Activated naive CD8-positive, alpha-beta T cell treated with anti-CD3 and anti-CD28 coated beads for 36 hours (primary cell): ENCODE measurements around the gene FITM1. TPM values are rescaled to one million over a fixed set of nuclear protein-coding genes. Genes with fewer than 3 reads are reported as not detected.
"Not testable (repeated sequence)": the region's sequence is repeated elsewhere in the genome, so short reads cannot be mapped to it uniquely, and the experiment has no call there.

Experiments
- DNase-seq: peaks from one replicate; pipeline ENCODE4 v3.0.0; 2021
- H3K27ac Mint-ChIP-seq: one replicate; pipeline ENCODE4 v1.8.0; 2022; ENCODE audit warnings: mild to moderate bottlenecking, moderate library complexity, mixed read lengths
- H3K27me3 Mint-ChIP-seq: one replicate; pipeline ENCODE4 v1.8.0; 2022; ENCODE audit warnings: mild to moderate bottlenecking, mixed read lengths
- H3K36me3 Mint-ChIP-seq: one replicate; pipeline ENCODE4 v1.8.0; 2021; ENCODE audit warnings: mild to moderate bottlenecking, mixed read lengths
- H3K4me1 Mint-ChIP-seq: one replicate; pipeline ENCODE4 v1.8.0; 2021; ENCODE audit warnings: mixed read lengths
- H3K4me3 Mint-ChIP-seq: one replicate; pipeline ENCODE4 v1.8.0; 2022; ENCODE audit warnings: mild to moderate bottlenecking, moderate library complexity, mixed read lengths
- H3K9me3 Mint-ChIP-seq: one replicate; pipeline ENCODE4 v1.8.0; 2022; ENCODE audit warnings: mixed read lengths
- total RNA-seq, 2 experiments: library from RNA; stranded (reverse); gene quantifications; one replicate each; pipeline ENCODE4 v1.2.3, GENCODE V29; 2021

FITM1 gene
- total RNA-seq, 2 experiments from 2014 or later, result 0.29 TPM; not detected in 1

DNA sequence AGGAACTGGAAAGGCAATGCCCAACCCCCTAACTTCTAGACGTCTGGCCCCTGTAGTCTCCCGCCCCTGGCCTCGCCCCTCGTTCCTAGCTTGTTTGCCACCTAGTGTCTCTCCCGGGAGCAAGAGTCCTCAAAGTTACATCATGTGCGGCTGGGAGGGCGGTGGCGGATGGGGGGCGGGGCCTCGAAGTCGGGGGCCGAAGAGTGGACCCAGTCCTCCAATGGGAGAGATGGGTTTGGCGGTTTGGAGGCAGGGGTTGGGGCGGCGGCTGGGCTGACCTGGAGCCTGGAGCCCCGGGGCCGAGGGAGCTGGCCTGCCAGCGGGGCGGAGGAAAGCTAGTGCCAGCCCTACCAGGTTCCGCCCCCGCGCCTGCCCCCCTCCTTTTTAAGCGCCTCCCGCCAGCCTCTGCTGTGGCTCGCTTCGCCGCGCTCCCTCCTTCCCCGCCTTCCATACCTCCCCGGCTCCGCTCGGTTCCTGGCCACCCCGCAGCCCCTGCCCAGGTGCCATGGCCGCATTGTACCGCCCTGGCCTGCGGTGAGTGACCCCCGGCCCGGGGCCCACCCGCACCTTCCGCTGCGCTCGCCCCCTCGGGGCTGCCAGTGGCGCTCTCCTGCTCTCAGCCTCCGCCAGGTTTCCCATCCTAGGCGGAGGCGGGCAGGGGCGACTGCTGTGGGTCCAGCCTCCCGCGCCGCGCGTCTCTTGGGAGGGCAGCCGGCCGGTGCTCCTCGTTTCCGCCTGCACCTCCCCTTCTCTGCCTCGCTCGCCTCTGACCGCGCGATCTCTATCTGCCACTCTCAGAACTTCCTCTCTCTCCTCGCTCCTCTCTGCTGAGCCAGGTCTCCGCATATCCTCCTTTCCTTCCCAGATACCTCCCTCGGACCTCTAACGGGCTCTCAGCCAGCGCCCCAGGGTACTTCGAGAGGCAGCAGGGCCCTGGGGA is 36.3 kb upstream of the FITM1 start, which contains the start of gene PCK2:
TSS of gene PCK2 (plus strand) at position 411 of the 940 bp plus-strand sequence. CDS start at position 506, 95 bp downstream.
- peak within 1 kb of the TSS; percentile 96 for H3K4me3 Mint-ChIP-seq
- peak; percentile 91 for DNase-seq
- peak within 1 kb of the TSS; percentile 98 for H3K27ac Mint-ChIP-seq
- no peaks in the 10 kb centered on the region for H3K9me3 Mint-ChIP-seq
- H3K4me1 Mint-ChIP-seq, result peaks cover 33% of the 10 kb centered on the region
- no peaks in the 10 kb centered on the region for H3K27me3 Mint-ChIP-seq
- peaks cover 30% of the 10 kb centered on the region for H3K36me3 Mint-ChIP-seq

DNA sequence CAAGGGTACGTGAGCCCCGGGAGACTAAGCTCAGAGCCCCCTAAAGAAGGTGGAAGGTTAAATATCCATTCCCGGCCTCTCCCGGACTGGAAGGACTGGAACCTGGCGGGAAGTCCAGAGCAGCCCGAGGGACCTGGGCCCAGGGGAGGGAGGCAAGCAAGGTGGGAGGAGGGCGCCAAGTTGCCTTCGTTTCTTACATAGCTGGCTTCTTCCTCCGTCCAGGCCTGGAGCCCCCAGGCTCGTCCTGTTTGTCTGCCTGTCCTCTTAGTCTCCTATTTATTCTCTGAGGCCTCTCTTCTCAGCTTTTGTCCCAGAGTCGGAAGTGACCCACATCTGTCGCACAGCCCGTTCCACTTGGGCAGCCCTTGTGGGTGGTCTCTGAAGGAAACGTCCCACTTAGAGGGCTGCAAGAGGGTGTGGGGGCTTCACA is 35.6 kb upstream of the FITM1 start:
- Mint-ChIP-seq H3K4me3 (peak overlapping the region; percentile 96), H3K4me1 (peaks cover 33% of the 10 kb centered on the region), H3K27me3 (no peaks in the 10 kb centered on the region), H3K27ac (peak overlapping the region; percentile 98), H3K9me3 (no peaks in the 10 kb centered on the region), H3K36me3 (peaks cover 35% of the 10 kb centered on the region)
- peak; percentile 14 for DNase-seq

DNA sequence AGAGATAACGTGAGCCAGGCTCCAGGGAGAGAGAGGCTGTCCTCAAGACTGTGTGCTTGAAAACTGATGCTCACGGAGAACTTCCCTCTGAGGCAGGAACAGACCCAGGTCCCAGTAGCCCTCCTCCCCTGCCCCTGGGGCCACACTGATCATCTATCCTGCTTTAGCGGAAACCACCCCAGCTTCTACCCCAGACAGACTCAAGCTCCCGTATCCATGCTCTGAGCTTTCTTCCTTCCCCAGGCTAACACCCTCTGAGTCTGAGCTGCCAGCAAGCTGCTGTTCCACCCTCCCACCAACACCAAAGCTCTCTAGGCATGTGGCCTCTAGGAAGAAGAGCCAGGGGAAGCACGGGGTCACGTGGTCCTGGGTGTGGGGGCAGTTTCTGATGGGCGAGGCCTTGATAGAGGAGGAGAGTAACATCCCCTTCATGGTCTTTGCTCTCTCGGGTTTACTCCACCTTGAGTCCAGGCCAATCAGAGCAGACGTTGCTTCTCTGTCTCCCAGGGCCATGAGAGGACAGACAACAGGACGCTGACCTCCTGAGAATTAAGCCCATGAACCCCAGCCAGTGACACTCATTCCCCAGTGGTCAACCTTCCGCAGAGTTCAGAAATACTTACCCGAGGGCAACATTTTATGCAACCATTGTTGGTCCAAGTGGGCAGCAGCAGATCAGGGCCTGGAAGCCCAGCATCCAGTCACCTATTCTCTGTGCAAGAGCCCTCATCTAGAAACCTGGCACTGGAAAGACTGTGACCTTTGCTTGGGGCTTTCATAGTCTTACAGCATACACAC is 35.0 kb upstream of the FITM1 start:
- peaks cover 38% of the 10 kb centered on the region for H3K36me3 Mint-ChIP-seq

DNA sequence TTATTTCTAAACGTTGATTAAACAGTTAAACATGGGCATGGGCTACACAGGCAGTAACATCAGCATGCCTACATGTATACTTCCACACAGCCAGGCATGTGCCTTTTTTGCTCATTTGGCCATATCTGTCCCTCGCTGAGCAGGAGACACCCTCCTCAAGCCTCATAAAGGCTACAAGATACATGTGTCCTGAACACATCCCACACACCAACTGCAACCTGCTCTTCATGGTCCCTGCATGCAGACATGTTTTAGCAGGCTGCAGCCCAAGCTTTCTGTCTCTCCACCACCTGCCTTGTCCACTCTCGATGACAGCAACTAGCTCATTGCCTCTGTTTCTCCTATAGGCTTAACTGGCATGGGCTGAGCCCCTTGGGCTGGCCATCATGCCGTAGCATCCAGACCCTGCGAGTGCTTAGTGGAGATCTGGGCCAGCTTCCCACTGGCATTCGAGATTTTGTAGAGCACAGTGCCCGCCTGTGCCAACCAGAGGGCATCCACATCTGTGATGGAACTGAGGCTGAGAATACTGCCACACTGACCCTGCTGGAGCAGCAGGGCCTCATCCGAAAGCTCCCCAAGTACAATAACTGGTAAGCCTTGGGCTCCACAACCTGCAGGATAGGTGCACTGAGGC is 33.8 kb upstream of the FITM1 start:
- peak overlapping the region; percentile 47 for H3K4me3 Mint-ChIP-seq

More for the DNA sequence above, 35.0 kb upstream of the FITM1 start:
- Mint-ChIP-seq H3K27me3 (no peaks in the 10 kb centered on the region), H3K27ac (peak overlapping the region; percentile 98), H3K9me3 (no peaks in the 10 kb centered on the region), H3K4me1 (peaks cover 30% of the 10 kb centered on the region), H3K4me3 (peak overlapping the region; percentile 96)
- peak; percentile 79 for DNase-seq

DNA sequence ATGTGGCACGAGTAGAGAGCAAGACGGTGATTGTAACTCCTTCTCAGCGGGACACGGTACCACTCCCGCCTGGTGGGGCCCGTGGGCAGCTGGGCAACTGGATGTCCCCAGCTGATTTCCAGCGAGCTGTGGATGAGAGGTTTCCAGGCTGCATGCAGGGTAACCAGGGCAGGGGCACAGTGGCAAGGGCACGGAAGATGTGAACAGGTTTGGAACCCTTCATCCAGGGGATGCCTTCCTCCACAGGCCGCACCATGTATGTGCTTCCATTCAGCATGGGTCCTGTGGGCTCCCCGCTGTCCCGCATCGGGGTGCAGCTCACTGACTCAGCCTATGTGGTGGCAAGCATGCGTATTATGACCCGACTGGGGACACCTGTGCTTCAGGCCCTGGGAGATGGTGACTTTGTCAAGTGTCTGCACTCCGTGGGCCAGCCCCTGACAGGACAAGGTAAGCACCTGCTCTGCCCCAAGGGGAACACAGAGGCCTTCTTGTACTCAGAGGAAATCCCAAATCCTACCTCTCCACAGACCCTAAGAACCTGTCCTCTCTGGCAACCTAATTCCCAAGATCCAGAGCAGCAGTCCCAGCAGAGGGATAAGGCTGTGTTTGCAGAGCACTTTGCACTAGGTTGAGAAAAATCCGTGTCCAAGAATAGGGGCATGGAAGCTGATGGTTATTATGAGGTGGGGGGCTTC is 32.1 kb upstream of the FITM1 start:
- peaks cover 50% of the 10 kb centered on the region for H3K36me3 Mint-ChIP-seq
- no peak for DNase-seq

More for the DNA sequence above, 33.8 kb upstream of the FITM1 start:
- Mint-ChIP-seq H3K27ac (no peak overlapping the region), H3K9me3 (no peaks in the 10 kb centered on the region), H3K36me3 (peaks cover 38% of the 10 kb centered on the region), H3K27me3 (no peaks in the 10 kb centered on the region), H3K4me1 (peaks cover 26% of the 10 kb centered on the region)
- DNase-seq, result no peak

DNA sequence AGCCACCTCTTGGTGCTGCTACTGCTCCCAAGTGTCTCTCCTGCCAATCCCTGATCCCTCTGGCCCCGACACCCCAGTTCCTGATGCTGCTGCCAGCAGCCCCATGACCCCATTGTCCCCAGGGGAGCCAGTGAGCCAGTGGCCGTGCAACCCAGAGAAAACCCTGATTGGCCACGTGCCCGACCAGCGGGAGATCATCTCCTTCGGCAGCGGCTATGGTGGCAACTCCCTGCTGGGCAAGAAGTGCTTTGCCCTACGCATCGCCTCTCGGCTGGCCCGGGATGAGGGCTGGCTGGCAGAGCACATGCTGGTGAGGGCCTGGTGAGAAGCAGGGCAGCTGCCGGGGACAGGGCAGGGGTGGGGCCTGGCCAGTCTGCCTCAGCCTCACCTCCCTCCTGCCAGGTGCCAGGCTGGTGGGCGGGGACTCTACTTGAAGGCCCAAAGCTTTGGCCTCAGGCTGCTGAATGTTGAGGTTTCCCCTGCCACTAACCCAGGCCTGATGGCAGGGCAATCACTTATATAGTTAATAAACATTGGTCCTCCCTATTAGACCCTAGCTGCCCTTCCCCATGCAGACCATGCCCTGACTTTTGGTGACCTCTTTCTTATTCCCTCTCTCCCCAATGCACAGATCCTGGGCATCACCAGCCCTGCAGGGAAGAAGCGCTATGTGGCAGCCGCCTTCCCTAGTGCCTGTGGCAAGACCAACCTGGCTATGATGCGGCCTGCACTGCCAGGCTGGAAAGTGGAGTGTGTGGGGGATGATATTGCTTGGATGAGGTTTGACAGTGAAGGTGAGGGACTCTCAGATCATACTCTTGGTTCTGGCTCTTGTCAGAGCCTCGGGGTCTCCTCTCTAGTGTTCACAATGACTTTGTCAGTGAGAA is 31.3 kb upstream of the FITM1 start:
- peak overlapping the region; percentile 28 for H3K27ac Mint-ChIP-seq
- no peaks in the 10 kb centered on the region for H3K9me3 Mint-ChIP-seq
- no peaks in the 10 kb centered on the region for H3K27me3 Mint-ChIP-seq
- peaks cover 58% of the 10 kb centered on the region for H3K36me3 Mint-ChIP-seq
- peaks cover 15% of the 10 kb centered on the region for H3K4me1 Mint-ChIP-seq
- no peak for DNase-seq
- no peak overlapping the region for H3K4me3 Mint-ChIP-seq

More for the DNA sequence above, 32.1 kb upstream of the FITM1 start:
- Mint-ChIP-seq H3K4me3 (no peak overlapping the region), H3K4me1 (peaks cover 19% of the 10 kb centered on the region), H3K27ac (no peak overlapping the region), H3K27me3 (no peaks in the 10 kb centered on the region), H3K9me3 (no peaks in the 10 kb centered on the region)

DNA sequence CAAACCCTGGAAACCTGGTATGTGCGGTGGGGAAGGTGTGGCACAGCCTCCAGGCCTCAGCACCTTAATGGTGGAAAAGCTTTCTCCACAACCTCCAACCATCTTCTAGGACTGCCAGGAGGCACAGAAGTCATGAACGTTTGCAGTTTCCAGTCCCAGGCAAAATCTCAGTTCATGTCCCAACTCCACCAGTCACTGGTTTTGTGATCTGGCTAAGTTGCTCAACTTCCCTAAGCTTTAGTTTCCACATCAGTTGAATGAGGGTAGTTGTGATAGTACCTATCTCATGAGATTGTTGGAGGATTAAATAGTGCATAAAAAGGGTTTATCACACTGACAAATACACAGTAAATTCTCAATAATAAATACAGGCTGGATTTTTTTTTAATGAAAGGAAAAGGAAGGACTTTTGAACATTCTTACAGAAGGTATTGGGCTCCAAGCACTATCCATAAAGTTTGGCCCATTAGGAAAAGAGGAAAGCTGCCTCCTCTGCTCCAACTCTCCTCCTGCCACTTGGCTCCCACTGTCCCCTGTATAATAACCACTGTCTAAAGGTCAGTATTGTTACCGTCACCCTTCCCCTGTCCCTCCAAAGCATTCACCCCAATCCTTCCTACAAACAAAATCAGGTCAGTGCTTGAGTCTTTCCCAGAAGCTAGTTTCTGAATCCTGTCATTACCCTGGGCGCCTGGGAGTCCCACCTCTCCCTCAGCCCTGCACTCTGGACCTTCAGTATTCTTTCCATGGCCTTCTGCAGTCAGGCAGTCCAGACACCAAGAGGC is 30.1 kb upstream of the FITM1 start:
- DNase-seq, result no peak
- H3K36me3 Mint-ChIP-seq, result peaks cover 61% of the 10 kb centered on the region
- no peaks in the 10 kb centered on the region for H3K27me3 Mint-ChIP-seq
- peaks cover 13% of the 10 kb centered on the region for H3K4me1 Mint-ChIP-seq
- no peak overlapping the region for H3K27ac Mint-ChIP-seq
- no peak overlapping the region for H3K4me3 Mint-ChIP-seq
- no peaks in the 10 kb centered on the region for H3K9me3 Mint-ChIP-seq

DNA sequence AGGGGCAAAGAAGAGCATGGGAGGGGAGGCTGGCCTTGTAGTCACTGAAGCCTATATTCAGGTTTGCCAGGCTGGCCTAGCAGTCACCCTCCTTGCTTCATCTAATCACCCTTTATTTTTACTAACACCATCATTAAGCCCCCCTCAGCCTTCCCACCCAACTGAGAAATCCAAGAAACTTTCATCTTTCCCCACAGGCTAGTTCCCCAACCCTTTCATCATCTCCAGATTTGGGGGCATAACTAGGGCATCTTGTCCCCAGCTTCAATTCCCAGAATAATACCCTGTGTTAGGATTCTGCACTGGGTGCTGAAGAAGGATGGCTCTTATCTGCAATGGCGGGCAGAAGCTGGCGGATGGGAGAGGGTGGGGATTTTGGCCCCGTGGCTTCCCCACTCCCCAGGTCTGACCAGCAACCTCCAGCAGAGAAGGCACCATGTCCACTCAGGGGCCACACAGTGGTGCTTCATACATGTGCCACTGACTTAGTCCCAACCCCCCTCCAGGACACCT is 29.4 kb upstream of the FITM1 start:
- Mint-ChIP-seq H3K9me3 (no peaks in the 10 kb centered on the region), H3K36me3 (peaks cover 57% of the 10 kb centered on the region), H3K27ac (no peak overlapping the region), H3K4me3 (no peak overlapping the region), H3K4me1 (peaks cover 12% of the 10 kb centered on the region), H3K27me3 (no peaks in the 10 kb centered on the region)
- no peak for DNase-seq

DNA sequence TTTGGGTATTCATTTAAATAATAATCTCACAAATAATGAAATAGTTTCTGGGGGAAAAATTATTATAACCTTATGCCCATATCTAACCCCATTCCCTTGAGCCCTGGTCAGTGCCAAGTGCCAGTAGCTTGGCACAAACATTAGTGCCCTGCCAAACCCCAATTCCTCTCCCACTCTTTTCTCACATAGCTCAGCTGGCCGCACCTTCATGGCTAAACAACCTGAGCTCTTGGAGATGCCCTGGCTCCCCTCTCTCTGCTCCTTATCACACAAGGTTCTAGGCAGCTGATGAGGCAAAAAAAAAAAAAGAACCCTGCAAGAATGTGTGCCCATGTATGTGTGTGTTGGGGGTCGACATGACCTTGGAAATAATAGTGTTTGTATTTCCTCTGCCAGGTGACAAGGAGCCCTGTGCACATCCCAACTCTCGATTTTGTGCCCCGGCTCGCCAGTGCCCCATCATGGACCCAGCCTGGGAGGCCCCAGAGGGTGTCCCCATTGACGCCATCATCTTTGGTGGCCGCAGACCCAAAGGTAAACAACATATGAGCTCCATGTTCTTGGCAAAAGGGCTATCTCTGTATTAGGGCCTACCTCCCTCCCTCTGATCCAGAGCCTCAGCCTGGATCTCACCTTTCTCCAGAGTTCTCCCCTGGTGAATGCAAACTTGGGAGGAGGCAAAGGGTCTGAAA is 28.0 kb upstream of the FITM1 start:
- H3K9me3 Mint-ChIP-seq, result no peaks in the 10 kb centered on the region
- H3K4me1 Mint-ChIP-seq, result peaks cover 9% of the 10 kb centered on the region
- DNase-seq, result no peak
- no peaks in the 10 kb centered on the region for H3K27me3 Mint-ChIP-seq
- H3K27ac Mint-ChIP-seq, result peak overlapping the region; percentile 3
- H3K36me3 Mint-ChIP-seq, result peaks cover 49% of the 10 kb centered on the region
- H3K4me3 Mint-ChIP-seq, result no peak overlapping the region

DNA sequence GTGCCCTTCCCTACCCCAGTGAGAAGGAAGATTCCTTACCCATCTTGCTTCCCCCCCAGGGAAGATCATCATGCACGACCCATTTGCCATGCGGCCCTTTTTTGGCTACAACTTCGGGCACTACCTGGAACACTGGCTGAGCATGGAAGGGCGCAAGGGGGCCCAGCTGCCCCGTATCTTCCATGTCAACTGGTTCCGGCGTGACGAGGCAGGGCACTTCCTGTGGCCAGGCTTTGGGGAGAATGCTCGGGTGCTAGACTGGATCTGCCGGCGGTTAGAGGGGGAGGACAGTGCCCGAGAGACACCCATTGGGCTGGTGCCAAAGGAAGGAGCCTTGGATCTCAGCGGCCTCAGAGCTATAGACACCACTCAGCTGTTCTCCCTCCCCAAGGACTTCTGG is 27.0 kb upstream of the FITM1 start:
- Mint-ChIP-seq H3K27me3 (no peaks in the 10 kb centered on the region), H3K4me1 (peaks cover 11% of the 10 kb centered on the region), H3K27ac (no peak overlapping the region), H3K4me3 (no peak overlapping the region), H3K9me3 (no peaks in the 10 kb centered on the region), H3K36me3 (peaks cover 45% of the 10 kb centered on the region)
- DNase-seq, result no peak

DNA sequence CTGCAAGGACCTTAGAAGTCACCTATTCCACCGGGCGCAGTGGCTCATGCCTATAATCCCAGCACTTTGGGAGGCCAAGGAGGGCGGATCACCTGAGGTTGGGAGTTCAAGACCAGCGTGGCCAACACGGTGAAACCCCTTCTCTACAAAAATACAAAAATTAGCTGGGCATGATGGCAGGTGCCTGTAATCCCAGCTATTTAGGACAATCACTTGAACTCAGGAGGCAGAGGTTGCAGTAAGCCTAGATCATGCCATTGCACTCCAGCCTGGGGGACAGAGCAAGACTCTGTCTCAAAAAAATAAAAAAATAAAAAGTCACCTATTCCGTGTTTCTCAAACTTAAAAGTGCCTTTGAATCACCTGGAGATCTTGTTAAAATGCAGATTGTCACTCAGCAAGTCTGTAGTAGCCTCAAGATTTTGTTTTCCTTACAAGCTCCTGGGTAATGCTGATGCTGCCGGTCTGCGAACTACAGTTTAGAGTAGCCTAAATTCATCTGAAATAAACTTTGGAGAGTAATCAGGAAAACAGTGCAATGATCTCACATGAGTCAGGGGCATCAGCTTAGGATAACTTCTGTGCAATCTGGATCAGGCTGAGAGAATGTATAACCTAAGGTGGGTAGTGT is 24.7 kb upstream of the FITM1 start:
- peaks cover 32% of the 10 kb centered on the region for H3K36me3 Mint-ChIP-seq
- peaks cover 19% of the 10 kb centered on the region for H3K4me1 Mint-ChIP-seq
- H3K4me3 Mint-ChIP-seq, H3K9me3 Mint-ChIP-seq, DNase-seq, H3K27me3 Mint-ChIP-seq: not testable (repeated sequence)
- H3K27ac Mint-ChIP-seq, result peak overlapping the region; percentile 48

DNA sequence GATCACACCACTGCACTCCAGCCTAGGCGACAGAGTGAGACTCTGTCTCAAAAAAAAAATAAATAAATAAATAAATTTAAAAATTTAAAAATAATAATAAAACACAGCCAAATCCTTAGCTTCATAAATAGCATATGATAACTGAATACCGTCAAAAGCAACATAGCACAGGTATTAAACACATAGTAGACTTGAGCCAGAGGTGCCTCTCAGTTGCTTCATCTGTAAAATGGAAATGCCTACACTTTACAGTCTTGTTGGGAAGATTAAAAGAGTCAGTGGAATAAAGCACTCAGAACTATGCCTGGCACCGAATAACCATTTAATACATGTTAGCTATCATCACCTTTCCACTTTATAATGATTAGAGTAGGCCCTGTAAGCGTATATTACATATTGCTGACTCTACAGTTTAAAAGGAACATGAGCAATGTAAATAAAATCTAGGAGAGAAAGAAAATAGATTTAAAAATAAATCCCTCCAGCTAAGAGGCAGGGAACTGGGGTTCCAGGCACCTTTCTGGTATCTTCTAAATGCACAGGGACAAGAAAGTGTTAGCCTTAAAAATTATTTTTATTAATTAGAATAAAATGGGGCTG is 23.7 kb upstream of the FITM1 start:
- Mint-ChIP-seq H3K27ac (no peak overlapping the region), H3K4me3 (no peak overlapping the region), H3K27me3 (no peaks in the 10 kb centered on the region), H3K9me3 (no peaks in the 10 kb centered on the region), H3K4me1 (peaks cover 19% of the 10 kb centered on the region), H3K36me3 (peaks cover 32% of the 10 kb centered on the region)
- no peak for DNase-seq
